ENCODE measurements around the gene KRI1.
A peak's percentile ranks its signal among the peaks of the same experiment; 100 is the strongest.
"Not testable (repeated sequence)": the region's sequence is repeated elsewhere in the genome, so short reads cannot be mapped to it uniquely, and the experiment has no call there.

The KRI1 gene

DNA sequence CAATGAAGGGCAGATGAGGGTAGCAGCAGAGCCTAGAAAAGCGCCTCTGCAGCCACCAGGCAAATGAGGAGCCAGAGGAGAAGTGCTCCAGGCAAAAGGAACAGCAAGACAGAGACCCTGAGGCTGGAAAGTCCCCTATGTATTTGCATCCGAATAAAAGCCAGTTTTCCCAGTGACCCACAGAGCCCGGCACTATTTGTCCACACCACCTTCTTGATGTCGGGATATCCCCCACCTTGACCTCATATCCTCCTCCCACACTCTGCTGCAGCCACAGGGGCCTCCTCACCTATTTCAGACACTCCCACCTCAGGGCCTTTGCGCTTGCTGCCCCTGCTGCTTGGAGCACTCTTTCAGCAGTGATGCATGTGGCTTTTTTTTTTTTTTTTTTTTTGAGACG lies 15.5 kb downstream of the KRI1 start:
- DNase-seq (ENCODE audit: low read depth in 2 of 2, low spot score in 1 of 2) = no peak

DNA sequence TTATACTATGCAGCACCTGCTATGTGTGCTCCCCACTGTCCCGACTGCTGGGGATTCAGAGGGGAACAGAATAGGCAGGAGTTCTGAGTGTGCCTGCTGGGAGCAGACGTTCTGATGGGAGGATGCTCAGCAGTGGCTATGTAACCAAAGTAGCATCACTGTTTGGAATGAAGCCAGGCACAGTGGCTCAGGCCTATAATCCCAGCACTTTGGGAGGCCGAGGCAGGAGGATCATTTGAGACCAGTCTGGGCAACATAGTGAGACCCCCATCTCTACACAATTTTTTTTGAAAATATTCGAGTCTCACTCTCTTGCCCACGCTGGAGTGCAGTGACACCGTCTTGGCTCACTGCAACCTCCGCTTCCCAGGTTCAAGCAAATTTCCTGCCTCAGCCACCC lies 16.1 kb downstream of the KRI1 start:
- DNase-seq (ENCODE audit: low read depth in 2 of 2, low spot score in 1 of 2) = no peak

GRCh38 chr19:10548746-10549276 lies 17.0 kb downstream of the KRI1 start:
- DNase-seq (ENCODE audit: low read depth in 2 of 2, low spot score in 1 of 2) = no peak

- DNase-seq (ENCODE audit: low read depth in 2 of 2, low spot score in 1 of 2) = no peak
Measured at GRCh38 chr19:10546817-10547216, 19.0 kb downstream of the KRI1 start.

- no peak for DNase-seq (ENCODE audit: low read depth in 2 of 2, low spot score in 1 of 2)
Measured at GRCh38 chr19:10544753-10545251, 21.0 kb downstream of the KRI1 start.

DNA sequence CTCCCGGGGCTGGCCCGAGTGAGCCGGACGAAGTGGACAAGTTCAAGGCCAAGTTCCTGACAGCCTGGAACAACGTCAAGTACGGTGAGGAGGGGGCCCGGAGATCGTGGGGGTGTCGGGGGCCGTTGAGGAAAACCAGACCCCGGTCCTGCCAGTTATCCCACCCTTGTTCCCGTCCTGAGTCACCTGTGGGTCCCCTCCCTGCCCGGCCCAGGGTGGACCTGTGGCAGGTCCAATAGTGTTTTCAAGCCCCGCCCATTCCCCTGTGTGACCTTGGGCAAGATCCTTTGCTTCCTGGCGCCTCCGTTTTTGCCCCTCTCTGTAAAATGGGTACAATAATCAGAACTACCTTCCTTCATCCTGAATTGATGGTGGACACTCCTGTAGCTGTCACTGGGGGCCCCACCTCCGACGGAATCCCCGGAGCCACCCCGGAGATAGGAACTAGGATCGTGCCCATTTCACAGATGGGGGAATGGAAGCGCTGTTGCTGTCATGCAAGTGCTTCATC lies 21.5 kb downstream of the KRI1 start:
- DNase-seq (ENCODE audit: low read depth in 2 of 2, low spot score in 1 of 2) = no peak

DNA sequence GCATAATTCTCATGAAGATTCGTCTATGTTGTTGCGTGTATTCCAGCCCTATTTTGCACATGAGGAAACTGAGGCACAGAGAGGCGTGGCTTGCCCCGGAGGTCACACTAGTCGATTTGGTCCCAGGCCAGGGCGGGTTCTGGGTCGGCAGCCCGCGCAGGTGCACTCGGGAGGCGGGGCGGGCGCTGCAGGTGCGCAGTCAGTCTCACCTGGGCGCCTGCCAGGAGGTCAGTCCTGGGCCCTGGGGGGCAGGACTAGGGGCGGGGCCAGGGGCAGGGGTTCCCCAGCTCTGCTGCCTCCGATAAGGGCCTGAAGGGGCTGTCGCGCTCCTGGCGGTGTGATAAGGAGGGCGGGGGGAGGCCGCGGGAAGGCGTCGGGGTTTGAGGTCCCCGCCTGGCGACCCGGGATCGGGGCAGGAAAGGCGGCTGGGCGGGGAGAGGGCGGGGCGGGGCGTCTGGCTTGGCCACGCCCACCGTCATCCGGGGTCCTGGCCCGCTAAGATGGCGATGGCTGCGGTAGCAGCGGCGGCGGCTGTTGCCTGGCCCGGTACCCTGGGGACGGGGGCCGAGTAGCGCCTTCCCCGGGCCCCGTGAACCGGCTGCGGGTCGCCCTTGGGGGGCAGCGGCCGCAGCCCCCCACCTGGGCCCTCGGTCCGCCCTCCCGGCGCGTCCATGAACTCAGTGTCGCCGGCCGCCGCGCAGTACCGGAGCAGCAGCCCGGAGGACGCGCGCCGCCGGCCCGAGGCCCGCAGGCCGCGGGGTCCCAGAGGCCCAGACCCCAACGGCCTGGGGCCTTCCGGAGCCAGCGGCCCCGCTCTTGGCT lies 22.2 kb downstream of the KRI1 start, which contains the start of gene ATG4D:
Gene ATG4D, plus strand, starts transcription at position 485 of the 822 bp plus-strand sequence. Its CDS starts 187 bp downstream, at position 672.
- DNase-seq (ENCODE audit: low read depth in 2 of 2, low spot score in 1 of 2) = peak; percentile 45 to 51

- DNase-seq (ENCODE audit: low read depth in 2 of 2, low spot score in 1 of 2) = no peak
Measured at GRCh38 chr19:10543059-10543419, 22.8 kb downstream of the KRI1 start.

DNA sequence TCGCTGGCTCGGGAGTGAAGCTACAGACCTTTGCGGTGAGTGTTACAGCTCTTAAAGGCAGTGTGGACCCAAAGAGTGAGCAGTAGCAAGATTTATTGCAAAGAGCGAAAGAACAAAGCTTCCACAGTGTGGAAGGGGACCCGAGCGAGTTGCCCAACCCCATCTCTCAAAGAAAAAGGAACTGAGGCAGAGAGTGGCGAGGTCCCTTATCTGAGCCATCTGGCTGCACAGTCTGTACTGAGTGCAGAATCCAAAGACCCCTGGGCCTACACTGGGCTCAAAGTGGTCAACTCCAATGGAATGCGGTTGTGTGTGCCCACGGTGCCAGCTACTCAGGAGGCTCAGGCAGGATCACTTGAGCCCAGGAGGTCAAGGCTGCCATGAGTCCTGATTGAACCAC lies 26.8 kb downstream of the KRI1 start:
- DNase-seq (ENCODE audit: low read depth in 2 of 2, low spot score in 1 of 2) = not testable (repeated sequence)

- DNase-seq (ENCODE audit: low read depth in 2 of 2, low spot score in 1 of 2) = no peak
Measured at GRCh38 chr19:10538204-10538983, 27.4 kb downstream of the KRI1 start.

GRCh38 chr19:10537668-10538067 lies 28.1 kb downstream of the KRI1 start:
- no peak for DNase-seq (ENCODE audit: low read depth in 2 of 2, low spot score in 1 of 2)

DNA sequence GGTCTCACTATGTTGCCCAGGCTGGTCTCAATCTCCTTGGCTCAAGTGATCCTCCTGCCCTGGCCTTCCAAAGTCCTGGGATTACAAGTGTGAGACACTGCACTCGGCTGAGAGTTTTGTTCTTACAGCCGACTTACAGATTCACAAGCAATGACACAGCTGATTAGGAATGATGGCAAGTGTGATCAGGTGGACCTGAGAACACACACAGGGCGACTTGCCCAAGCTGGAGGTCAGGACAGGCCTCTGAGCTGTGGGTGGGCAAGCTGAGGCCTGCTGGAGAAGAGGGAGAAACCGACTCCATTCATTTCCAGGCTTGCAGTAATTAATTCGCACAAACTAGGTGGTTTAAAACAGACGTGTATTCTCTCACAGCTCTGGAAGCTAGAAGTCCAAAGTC lies 30.2 kb downstream of the KRI1 start:
- no peak for DNase-seq (ENCODE audit: low read depth in 2 of 2, low spot score in 1 of 2)

GRCh38 chr19:10533646-10534386 lies 32.0 kb downstream of the KRI1 start:
- DNase-seq (ENCODE audit: low read depth in 2 of 2, low spot score in 1 of 2) = no peak

- no peak for DNase-seq (ENCODE audit: low read depth in 2 of 2, low spot score in 1 of 2)
Measured at GRCh38 chr19:10532457-10532856, 33.4 kb downstream of the KRI1 start.

GRCh38 chr19:10526887-10527286 lies 38.9 kb downstream of the KRI1 start:
- not testable (repeated sequence) for DNase-seq (ENCODE audit: low read depth in 2 of 2, low spot score in 1 of 2)

DNA sequence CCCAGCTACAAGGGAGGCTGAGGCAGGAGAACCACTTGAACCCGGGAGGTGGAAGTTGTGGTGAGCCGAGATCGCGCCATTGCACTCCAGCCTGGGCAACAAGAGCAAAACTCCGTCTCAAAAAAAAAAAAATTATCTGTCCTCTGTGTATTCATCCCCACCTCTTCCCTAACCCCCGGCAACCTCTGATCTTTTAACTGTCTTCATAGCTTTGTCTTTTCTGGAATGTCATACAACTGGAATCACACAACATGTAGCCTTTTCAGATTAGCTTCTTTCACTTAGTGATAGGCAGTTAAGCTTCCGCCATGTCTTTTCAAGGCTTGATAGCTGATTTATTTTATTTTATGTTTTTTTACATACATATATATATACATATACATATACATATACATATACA lies 40.2 kb downstream of the KRI1 start:
- no peak for DNase-seq (ENCODE audit: low read depth in 2 of 2, low spot score in 1 of 2)

DNA sequence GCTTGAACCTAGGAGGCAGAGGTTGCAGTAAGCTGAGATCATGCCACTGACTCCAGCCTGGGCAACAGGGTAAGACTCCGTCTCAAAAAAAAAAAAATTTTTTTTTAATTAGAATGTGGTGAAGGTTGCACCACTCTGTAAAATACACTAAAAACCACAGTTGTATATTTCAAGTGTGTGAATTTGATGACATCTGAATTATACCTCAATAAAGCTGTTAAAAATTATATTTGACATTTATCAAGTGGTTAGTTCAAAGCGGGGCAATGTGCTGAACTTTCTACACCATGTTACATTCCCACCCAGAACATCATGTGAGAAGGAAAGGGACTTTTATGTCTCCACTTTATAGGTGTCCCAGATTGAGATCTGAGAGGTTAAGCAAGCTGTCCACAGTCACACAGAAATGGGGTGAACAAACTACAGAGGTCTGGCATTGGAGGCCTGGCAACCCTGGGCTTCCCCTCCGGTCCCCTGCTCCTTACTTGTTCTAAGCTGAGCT lies 42.6 kb downstream of the KRI1 start:
- DNase-seq (ENCODE audit: low read depth in 2 of 2, low spot score in 1 of 2) = no peak

DNA sequence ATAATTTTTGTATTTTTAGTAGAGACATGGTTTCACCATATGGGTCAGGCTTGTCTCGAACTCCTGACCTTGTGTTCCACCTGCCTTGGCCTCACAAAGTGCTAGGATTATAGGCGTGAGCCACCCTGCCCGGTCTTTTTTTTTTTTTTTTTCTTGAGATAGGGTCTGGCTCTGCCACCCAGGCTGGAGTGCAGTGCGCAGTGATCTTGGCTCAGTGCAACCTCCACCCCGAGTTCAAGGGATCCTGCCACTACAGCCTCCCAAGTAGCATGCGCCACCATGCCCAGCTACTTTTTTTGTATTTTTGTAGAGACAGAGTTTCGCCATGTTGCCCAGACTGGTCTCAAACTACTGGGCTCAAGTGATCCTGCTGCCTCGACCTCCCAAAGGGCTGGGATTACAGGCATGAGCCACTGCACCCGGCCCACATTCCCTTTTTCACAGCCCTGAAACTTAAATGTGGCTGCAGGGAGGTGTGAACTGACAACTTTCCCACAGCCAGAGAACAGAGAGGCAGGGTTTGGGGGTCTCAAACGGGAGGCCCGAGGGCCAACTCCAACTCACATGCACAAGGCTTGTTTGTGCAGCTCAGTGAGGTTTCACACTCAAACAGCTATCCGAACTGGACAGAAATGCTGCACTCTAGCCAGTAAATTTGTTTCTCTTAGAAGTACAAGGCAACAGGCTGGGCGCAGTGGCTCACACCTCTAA lies 44.2 kb downstream of the KRI1 start:
- no peak for DNase-seq (ENCODE audit: low read depth in 2 of 2, low spot score in 1 of 2)

DNA sequence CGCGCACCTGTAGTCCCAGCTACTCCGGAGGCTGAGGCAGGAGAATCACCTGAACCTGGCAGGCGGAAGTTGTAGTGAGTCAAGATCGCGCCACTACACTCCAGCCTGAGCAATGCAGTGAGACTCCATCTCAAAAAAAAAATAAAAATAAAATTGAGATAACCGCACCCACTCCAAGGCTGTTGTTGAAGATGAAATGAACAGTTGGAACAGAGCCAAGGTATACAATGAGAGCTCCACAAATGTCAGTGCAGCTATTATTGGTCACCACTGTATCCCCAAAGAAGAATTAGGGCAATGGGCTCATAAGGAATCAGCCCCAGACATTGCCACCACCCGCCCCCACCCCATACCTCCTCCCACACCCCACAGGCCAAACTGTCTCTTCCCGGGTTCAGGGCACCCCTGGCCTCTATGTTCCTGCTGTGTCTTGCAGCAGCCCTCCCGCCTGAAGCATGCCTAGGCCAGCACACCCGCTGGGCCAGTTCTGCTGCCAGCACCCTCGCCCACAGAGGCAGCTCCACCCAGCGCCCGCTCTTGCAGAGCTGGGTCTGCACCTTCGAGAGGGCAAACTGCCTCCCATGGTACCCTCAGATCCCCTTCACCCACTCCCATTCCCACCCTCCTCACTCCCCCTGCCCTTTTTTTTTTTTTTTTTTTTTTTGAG lies 45.0 kb downstream of the KRI1 start:
- DNase-seq (ENCODE audit: low read depth in 2 of 2, low spot score in 1 of 2) = no peak

DNA sequence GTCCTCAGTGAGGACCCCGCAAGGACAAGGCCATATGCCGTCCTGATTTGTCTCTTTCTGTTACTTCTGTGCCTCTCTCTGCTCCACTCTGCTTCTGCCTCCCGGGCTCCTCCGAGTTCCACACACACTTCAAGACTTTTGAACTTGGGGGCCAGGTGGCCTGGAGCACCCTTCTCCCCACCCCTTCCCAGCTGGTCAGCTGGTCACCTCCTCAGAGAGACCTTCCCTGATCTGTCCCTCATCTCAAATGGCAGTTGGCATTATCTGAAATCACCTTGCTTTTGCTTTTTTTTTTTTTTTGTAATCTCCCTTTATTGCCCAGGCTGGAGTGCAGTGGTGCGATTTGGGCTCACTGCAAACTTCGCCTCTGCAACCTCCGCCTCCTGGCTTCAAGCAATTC lies 46.4 kb downstream of the KRI1 start:
- no peak for DNase-seq (ENCODE audit: low read depth in 2 of 2, low spot score in 1 of 2)
